ENCODE data around the gene NEU2. TPM values are rescaled to one million over a fixed set of nuclear protein-coding genes. Genes with fewer than 3 reads are reported as not detected.

Gene NEU2
- total RNA-seq, 2 donors from 2014 or later = not detected

DNA sequence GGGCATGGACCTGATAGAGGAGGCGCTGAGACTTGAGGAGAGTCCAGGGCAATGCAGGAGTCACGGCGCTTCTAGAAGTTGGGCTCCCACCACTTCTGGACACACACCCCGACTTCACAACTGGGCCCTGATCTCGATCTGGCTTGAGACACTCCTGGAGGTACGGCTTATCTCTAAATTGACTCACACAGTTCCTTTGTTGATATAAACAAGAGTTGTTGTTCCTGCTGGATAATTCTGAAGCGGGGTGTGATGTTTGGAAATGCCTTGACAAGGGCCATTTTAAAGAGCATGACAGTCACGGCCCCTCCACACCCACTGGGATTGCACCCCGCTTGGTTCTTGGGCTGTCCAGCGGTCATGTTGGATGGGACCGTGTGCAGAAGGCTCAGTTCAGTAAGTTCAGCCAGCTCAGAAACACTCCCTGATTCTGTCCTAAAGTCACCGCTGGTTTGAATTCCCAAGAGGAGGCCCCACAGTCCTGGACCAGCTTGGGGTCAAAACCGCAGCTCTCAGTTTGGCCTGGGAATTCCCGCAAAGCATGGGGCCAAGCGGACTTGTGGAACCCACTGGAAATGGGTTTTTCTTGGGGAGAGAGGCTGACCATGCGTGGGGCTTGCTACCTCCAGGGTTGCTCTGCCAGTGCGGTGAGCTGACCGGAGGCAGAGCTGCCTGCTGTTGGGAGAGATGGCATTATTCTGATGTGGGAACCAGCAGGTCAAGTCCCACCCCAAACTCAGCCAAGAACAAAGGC lies 9.3 kb upstream of the NEU2 start:
- Mint-ChIP-seq H3K36me3 (no peaks in the 10 kb centered on the region), H3K9me3 (no peaks in the 10 kb centered on the region)
- DNase-seq (ENCODE audit: low spot score in 2 of 2) = no peak

DNA sequence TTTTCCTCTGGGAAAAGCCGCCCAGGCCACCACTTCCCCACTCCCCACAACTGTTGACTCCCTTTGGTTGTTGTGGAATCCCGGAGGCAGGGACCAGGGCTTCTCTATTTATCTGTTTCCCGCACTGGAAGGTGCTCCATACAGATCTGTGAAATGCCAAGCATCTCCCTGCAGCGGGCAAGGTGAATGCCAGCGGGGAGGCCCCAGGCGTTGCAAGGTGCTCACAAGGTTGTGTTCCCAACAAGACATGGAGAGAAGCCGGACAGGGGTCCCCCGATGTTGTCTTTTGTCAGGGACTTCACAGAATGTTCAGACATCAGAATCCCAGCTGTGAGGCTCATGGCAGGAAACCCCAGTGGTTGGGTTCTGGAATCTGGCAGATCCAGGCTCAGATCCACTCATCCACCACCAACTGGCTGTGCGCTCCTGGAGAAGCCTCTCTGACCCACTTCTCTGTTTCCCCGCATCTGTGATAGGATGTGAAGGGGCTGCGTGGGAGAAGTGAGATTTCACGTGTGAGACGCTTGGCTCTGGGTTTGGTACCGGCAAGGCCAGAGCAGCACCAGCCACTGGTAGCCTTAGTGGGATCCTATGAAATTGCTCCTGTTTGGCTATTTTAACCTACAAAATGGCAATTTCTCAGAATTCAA lies 8.6 kb upstream of the NEU2 start:
- ATAC-seq = no peak

More for the DNA sequence above, 9.3 kb upstream of the NEU2 start:
- H3K27ac Mint-ChIP-seq = no peak overlapping the region
- no peak for ATAC-seq

DNA sequence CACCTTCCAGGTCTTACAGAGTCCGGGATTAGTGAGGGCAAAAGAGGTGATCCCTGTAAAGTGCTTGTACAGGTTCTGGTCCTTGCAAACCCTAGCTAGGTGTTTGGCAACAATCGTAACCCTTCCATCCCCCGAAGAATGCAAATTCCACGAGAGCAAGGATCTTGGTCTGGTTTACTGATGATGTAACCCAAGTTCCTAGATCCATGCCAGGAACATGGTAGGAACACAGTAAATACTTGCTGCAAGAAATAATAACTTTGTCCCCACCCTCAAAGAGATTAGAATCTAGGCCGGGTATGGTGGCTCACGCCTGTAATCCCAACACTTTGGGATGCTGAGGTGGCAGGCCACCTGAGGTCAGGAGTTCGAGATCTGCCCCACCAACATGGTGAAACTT lies 6.8 kb upstream of the NEU2 start:
- DNase-seq (ENCODE audit: low spot score in 2 of 2) = no peak
- Mint-ChIP-seq H3K9me3 (no peaks in the 10 kb centered on the region), H3K36me3 (no peaks in the 10 kb centered on the region), H3K27ac (no peak overlapping the region)
- no peak for ATAC-seq

More for the DNA sequence above, 8.6 kb upstream of the NEU2 start:
- Mint-ChIP-seq H3K27ac (no peak overlapping the region), H3K9me3 (no peaks in the 10 kb centered on the region), H3K36me3 (no peaks in the 10 kb centered on the region)
- no peak for DNase-seq (ENCODE audit: low spot score in 2 of 2)

DNA sequence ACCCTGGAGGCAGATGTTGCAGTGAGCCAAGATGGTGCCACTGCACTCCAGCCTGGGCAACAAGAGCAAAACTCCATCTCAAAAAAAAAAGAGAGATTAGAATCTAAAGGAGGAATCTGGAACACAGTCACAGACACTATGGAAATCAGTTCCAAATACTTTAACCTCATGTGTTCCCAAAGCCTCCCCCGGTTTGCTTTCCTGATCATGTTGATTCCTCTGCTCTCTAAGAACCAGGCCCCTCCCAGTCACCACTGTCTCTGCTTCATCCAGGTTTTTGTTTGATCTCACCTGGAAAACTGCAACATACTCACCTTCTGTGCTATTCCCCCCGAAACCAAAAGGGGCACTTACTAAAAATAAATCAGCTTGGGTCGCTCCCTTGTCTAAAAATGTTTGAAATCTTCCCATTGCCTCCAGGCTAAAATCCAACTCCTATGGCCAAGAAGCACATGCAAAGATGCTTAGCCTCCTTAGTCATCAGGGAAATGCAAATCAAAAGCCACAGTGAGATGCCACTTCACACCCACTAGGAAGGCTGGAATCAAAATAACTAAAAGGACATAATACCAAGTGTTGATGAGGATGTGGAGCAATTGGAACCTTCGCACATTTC lies 6.2 kb upstream of the NEU2 start:
- no peak for DNase-seq (ENCODE audit: low spot score in 2 of 2)
- ATAC-seq = no peak
- H3K9me3 Mint-ChIP-seq = no peaks in the 10 kb centered on the region
- H3K27ac Mint-ChIP-seq = no peak overlapping the region
- no peaks in the 10 kb centered on the region for H3K36me3 Mint-ChIP-seq

DNA sequence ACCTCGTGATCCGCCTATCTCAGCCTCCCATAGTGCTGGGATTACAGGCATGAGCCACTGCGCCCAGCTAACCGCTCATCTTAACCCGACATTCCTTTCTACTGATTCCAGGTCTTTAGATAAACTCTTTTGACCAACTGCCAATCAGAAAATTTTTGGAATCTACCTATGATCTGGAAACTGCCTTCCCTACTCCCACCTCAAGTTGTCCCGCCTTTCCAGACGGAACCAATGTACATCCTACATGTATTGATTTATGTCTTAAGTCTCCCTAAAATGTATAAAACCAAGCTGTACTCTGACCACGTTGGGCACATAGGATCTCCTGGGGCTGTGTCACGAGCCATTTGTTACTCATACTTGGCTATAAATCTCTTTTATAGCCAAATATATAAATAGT lies 3.2 kb upstream of the NEU2 start:
- DNase-seq (ENCODE audit: low spot score in 2 of 2) (no peak), ATAC-seq (no peak)
- H3K27ac Mint-ChIP-seq = peak overlapping the region in 1 of 2 donors; percentile 19
- no peaks in the 10 kb centered on the region for H3K36me3 Mint-ChIP-seq
- no peaks in the 10 kb centered on the region for H3K9me3 Mint-ChIP-seq

DNA sequence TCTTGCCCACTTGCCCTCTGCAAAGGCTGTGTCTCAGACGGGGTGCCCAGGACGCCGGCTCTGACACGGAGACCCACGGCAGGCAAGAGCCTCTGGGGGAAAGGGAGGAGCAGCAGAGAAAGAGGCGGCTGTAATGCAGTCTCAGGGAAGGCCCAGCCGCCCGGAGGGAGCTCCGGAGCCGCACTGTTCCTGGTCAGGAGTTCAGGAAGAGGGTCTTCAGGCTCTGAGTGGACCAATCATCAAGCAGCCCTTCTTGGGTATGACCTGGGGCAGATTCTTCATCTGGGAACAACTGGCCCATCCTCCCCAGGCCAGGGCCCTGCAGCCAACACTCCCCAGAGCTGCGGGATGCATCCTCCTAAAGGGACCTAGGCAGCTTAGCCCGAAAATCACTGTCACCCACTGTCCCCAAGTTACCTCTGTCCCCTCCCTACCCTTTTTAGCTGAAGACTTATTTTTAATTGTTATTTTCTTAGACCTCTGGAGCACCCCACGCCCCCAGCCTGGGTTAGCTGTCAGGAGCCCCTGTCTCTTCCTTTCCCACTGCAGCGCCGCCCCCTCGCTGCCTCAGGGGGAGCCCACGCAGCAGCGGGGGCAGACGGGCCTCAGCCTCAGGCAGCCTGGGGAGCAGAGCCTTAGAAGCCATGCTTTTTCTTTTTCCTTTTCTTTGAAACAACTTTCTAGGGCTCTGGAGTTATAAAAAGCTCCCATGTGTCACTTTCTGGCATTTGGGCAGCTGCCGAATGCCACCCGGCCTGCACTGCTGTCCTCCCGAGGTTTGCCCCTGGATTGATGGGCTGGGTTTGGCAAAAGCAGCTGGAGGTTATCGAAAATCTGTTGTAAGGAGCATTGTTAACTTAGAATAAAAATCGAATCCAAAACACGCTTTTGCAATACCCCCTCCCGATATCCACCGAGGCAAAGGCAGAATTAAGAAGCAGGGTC lies 644 bp upstream of the NEU2 start:
- Mint-ChIP-seq H3K27ac (no peak overlapping the region), H3K9me3 (no peaks in the 10 kb centered on the region), H3K36me3 (no peaks in the 10 kb centered on the region)
- DNase-seq (ENCODE audit: low spot score in 2 of 2) = no peak
- no peak for ATAC-seq

DNA sequence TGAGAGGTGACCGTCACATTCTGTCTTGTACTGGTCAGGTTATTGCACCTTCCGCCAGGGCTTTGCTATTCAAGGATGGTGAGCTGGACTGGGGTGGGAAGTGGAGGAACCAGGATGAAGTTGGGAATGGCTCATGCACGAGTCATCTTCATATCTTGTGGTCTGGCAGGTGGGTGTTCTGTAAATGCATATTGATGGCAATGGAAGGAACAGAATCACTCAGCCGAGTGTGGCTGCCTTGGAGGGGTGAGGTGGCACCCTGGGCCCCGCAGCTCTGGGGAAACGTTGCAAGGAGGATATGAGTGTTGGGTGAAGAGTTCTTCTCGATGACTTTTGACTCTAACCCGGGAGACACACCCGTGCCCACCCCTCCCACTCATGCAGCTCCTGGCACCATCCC lies 1.2 kb downstream of the NEU2 start:
- no peak for DNase-seq (ENCODE audit: low spot score in 2 of 2)
- H3K27ac Mint-ChIP-seq = peak overlapping the region in 1 of 2 donors; percentile 47
- no peaks in the 10 kb centered on the region for H3K9me3 Mint-ChIP-seq
- H3K36me3 Mint-ChIP-seq = no peaks in the 10 kb centered on the region
- ATAC-seq = peak in 1 of 2 donors; percentile 56

DNA sequence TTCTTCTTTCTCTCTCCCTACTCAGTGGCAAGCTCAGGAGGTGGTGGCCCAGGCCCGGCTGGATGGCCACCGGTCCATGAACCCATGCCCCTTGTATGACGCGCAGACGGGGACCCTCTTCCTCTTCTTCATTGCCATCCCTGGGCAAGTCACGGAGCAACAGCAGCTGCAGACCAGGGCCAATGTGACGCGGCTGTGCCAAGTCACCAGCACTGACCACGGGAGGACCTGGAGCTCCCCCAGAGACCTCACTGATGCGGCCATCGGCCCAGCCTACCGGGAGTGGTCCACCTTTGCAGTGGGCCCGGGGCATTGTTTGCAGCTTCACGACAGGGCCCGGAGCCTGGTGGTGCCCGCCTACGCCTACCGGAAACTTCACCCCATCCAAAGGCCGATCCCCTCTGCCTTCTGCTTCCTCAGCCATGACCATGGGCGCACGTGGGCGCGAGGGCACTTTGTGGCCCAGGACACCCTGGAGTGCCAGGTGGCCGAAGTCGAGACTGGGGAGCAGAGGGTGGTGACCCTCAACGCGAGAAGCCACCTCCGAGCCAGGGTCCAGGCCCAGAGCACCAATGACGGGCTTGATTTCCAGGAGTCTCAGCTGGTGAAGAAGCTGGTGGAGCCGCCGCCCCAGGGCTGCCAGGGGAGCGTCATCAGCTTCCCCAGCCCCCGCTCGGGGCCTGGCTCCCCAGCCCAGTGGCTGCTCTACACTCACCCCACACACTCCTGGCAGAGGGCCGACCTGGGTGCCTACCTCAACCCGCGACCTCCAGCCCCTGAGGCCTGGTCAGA lies 1.8 kb downstream of the NEU2 start:
- ATAC-seq = no peak
- Mint-ChIP-seq H3K27ac (peak overlapping the region in 1 of 2 donors; percentile 47), H3K36me3 (no peaks in the 10 kb centered on the region), H3K9me3 (no peaks in the 10 kb centered on the region)
- no peak for DNase-seq (ENCODE audit: low spot score in 2 of 2)

DNA sequence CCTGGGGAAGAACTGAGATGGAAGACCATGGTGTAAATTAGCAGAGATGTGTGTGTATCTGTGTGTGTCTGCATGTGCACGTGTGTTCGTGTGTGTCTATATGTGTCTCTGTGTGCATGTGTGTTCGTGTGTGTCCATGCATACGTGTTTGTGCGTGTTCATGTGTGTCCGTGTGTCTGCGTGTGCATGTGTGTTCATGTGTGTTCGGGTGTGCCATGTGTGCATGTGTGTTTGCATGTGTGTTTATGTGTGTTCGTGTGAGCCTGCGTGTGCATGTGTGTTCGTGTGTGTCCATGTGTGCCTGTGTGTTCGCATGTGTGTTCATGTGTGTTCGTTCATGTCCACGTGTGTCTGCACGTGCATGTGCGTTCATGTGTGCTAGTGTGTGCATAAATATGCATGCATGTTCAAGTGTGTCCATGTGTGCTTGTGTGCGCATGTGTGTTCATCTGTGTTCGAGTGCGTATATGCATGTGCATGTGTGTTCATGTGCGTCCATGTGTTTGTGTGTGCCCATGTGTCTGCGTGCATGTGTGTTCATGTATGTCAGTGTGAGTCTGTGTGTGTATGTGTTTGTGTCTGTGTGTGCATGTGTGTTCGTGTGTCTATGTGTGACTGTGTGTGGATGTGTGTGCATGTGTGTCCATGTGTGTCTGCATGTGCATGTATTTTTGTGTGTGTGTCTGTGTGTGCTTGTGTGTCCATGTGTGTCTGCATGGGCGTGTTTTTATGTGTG lies 3.1 kb downstream of the NEU2 start:
- no peaks in the 10 kb centered on the region for H3K9me3 Mint-ChIP-seq
- DNase-seq (ENCODE audit: low spot score in 2 of 2) = no peak
- H3K27ac Mint-ChIP-seq = no peak overlapping the region

DNA sequence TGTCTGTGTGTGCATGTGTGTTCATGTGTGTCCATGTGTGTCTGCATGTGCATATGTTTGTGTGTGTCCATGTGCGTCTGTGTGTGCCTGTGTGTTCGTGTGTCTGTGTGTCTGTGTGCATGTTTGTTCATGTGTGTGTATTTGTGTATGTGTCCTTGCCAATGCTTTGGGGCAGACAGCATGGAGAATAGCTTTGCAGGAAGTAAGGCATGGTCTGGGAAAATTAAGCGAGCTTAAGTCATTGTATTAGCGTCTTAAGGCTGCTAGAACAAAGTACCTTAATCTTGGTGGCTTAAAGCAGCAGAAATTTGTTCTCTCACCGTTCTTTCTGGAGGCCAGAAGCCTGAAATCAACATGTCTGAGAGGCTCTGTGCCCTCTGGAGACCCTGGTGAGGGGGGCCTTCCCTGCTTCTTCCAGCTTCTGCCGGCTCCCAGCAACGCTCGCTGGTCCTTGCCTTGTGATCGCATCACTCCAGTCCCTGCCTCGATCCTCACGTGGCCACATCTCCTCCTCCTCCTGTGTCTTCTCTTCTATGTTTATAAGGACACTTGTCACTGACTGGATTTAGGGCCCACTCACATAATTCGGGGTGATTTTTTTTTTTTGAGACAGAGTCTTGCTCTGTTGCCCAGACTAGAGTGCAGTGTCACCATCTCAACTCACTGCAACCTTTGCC lies 3.8 kb downstream of the NEU2 start:
- Mint-ChIP-seq H3K9me3 (no peaks in the 10 kb centered on the region), H3K36me3 (no peaks in the 10 kb centered on the region), H3K27ac (no peak overlapping the region)
- ATAC-seq = no peak
- no peak for DNase-seq (ENCODE audit: low spot score in 2 of 2)

More for the DNA sequence above, 3.1 kb downstream of the NEU2 start:
- no peaks in the 10 kb centered on the region for H3K36me3 Mint-ChIP-seq
- ATAC-seq = no peak

DNA sequence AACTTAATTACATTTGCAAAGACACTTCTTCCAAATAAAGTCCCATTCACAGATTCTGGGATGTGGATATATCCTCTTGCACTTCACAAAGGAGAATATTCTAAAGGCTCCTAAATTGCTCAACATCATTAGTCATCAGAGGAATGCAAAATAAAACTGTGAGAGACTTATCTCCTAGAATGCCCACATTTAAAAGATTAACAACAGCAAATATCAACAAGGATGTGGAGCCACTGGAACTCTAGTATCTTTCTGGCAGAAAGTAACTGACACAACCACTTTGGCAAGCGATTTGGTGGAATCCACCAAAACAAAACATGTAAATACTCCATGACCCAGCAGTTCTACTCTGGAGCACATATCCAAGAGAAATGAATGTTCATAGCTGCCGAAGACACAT lies 4.6 kb downstream of the NEU2 start:
- ATAC-seq = no peak
- no peaks in the 10 kb centered on the region for H3K9me3 Mint-ChIP-seq
- no peak overlapping the region for H3K27ac Mint-ChIP-seq
- no peaks in the 10 kb centered on the region for H3K36me3 Mint-ChIP-seq
- DNase-seq (ENCODE audit: low spot score in 2 of 2) = no peak

DNA sequence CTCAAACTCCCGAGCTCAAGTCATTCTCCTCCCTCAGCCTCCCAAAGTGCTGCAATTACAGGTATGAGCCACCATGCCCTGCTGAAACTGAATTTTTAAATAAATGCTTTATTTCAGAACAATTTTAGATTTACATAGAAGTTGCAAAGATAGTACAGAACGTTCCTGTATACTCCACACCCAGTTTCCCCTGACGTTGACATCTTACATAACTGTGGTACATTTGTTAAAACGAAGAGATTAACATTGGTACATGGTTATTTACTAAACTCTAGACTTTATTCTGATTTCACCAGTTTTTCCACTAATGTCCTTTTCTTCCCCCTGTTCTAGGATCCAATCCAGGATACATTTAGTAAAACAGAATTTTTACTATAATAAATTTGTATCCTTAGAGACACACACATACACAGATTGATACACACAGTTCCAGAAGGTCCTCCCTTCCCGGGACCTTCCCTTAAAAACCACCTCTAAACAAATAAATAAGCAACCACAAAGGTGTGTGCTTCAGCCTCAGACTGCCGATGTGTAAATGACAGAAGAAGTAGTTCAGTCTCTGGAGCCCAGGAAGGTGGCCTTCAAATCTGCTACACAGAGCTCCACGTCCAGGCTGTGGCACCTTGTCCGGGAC lies 6.9 kb downstream of the NEU2 start:
- DNase-seq (ENCODE audit: low spot score in 2 of 2) (no peak), ATAC-seq (no peak)
- no peak overlapping the region for H3K27ac Mint-ChIP-seq
- no peaks in the 10 kb centered on the region for H3K36me3 Mint-ChIP-seq
- H3K9me3 Mint-ChIP-seq = no peaks in the 10 kb centered on the region

DNA sequence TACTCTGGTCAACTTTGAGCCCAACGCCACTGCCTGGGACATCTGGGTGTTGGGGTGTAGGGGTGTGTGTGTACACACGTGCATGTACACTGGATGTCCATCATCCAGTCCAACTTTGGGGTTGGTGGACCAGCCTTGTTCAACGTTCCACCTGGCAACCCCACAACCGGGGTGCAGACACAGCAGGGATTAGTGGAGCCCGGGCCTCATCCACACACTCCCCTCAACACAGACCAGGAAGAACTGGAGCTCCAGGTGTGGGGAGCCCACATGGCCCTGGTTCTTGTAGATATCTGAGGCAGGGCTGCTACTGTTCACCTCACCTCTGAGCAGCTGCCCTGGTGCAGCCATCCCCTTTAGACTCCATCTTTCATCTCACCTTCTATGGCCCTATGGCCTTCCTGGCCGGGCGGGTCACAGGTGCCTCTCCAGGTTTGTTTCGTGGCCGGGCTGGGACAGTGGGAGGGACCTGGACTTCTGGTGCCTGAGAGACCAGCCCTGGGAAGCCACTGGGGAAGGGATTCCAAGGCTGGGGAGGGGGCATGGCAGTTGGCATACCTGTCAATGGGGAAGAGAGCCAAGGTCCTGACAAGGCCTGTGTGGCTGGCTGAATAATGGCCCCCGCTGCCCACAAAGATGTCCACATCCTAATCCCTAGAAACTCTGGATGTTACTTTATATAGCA lies 7.5 kb downstream of the NEU2 start:
- ATAC-seq = no peak
- no peaks in the 10 kb centered on the region for H3K9me3 Mint-ChIP-seq
- no peak for DNase-seq (ENCODE audit: low spot score in 2 of 2)
- H3K27ac Mint-ChIP-seq = no peak overlapping the region
- H3K36me3 Mint-ChIP-seq = no peaks in the 10 kb centered on the region

DNA sequence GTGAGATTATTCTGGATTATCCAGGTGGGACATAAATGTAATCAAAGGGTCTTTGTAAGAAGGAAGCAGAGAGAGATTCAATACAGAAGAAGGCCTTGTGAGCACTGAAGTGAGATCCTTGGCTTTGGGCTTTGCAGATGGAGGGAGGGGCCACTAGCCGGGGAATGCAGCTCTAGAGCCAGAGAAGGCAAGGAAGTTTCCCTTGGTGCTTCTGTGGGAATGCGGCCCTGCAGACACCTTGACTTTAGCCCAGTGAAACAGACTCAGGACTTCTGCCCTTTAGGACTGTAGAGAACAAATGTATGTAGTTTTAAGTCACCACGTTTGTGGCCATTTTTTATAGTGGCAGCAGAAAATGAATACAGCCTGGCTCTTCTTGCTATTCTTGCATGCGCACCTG lies 8.1 kb downstream of the NEU2 start:
- H3K36me3 Mint-ChIP-seq = no peaks in the 10 kb centered on the region
- DNase-seq (ENCODE audit: low spot score in 2 of 2) = no peak
- H3K9me3 Mint-ChIP-seq = no peaks in the 10 kb centered on the region
- no peak for ATAC-seq
- H3K27ac Mint-ChIP-seq = no peak overlapping the region

Measured in activated naive CD4-positive, alpha-beta T cell treated with anti-CD3 and anti-CD28 coated beads, Interleukin-2, amount 50 U/mL, for 72 hours (primary cell).